Erythroblast (primary cell): ENCODE measurements around the gene STX18.

Experiments used
- GATA1 ChIP-seq: IDR thresholded peaks from 2 replicates; pipeline ENCODE4 v1.6.1; 2011; ENCODE audit warnings: low read depth, mild to moderate bottlenecking, control low read depth, low read length, moderate library complexity
- POLR2A ChIP-seq: IDR thresholded peaks from 2 replicates; pipeline ENCODE4 v1.6.1; 2011; ENCODE audit warnings: mild to moderate bottlenecking, low read length

- TF ChIP-seq POLR2A (no peak), GATA1 (no peak)
Observed at GRCh38 chr4:4374388-4375098, 167.3 kb downstream of the STX18 start.
